GM12891 (cell line): ENCODE measurements around the gene PSMB7.

Experiments
- POLR2A ChIP-seq: IDR thresholded peaks from 2 replicates; pipeline ENCODE4 v1.6.1; 2011; ENCODE audit warnings: low read depth, low read length, control low read depth
- POLR2AphosphoS5 ChIP-seq: IDR thresholded peaks from 2 replicates; pipeline ENCODE4 v1.6.1; 2011; ENCODE audit warnings: low read depth, low read length, control low read depth
- TAF1 ChIP-seq: IDR thresholded peaks from 2 replicates; pipeline ENCODE4 v1.6.1; 2011; ENCODE audit warnings: low read depth, low read length, control low read depth

- TF ChIP-seq POLR2A: no peak; the same call in 1 of the 2 replicates
- no peak for TF ChIP-seq TAF1
- TF ChIP-seq POLR2AphosphoS5: peak; percentile 18; the same call in 1 of the 2 replicates
Observed at GRCh38 chr9:124352616-124353015, 62.6 kb downstream of the PSMB7 start.
